ENCODE measurements around the gene FAM228B. TPM values are rescaled to one million over a fixed set of nuclear protein-coding genes. Genes with fewer than 3 reads are reported as not detected.
"Not testable (repeated sequence)": the region's sequence is repeated elsewhere in the genome, so short reads cannot be mapped to it uniquely, and the experiment has no call there.

Gene FAM228B
- total RNA-seq, 1 donor from 2014 or later = 9.7 TPM

- DNase-seq (ENCODE audit: low read depth) (no peak), FAIRE-seq (no peak)
- Mint-ChIP-seq H3K9me3 (ENCODE audit: unreplicated experiment) (peaks cover 11% of the 10 kb centered on the region), H3K27me3 (ENCODE audit: low read depth, unreplicated experiment) (peaks cover 9% of the 10 kb centered on the region), H3K27ac (ENCODE audit: unreplicated experiment) (peak overlapping the region; percentile 19), H3K4me3 (ENCODE audit: unreplicated experiment) (no peak overlapping the region), H3K4me1 (ENCODE audit: low read depth, unreplicated experiment) (peaks cover 10% of the 10 kb centered on the region), H3K36me3 (ENCODE audit: low read depth, unreplicated experiment) (peaks cover 5% of the 10 kb centered on the region)
- Histone ChIP-seq H2AFZ (ENCODE audit: low read depth, low read length) (no peak overlapping the region), H3K9me3 (ENCODE audit: insufficient read depth, low read depth, low read length) (no peaks in the 10 kb centered on the region), H3K36me3 (ENCODE audit: insufficient read depth, low read length) (no peaks in the 10 kb centered on the region), H3K9ac (ENCODE audit: low read length) (no peak overlapping the region), H3K4me1 (ENCODE audit: insufficient read depth, low read length) (no peaks in the 10 kb centered on the region), H3K4me3 (ENCODE audit: insufficient read depth, low read depth, low read length) (no peak overlapping the region), H4K20me1 (ENCODE audit: insufficient read depth, low read length) (no peaks in the 10 kb centered on the region), H3K27me3 (ENCODE audit: insufficient read depth, low read length) (no peaks in the 10 kb centered on the region), H3K27ac (ENCODE audit: low read depth, low read length) (no peak overlapping the region), H3K79me2 (ENCODE audit: insufficient read depth, low read length) (no peaks in the 10 kb centered on the region), H3K4me2 (ENCODE audit: low read length) (no peak overlapping the region)
- TF ChIP-seq EZH2 (IDR thresholded peaks at IDR 0.05; ENCODE audit: insufficient read depth, low read length) = no peak
- no peak for TF ChIP-seq CTCF (IDR thresholded peaks at IDR 0.05; ENCODE audit: insufficient read depth, low read depth, low read length)
Measured at GRCh38 chr2:24191848-24192247, 68.6 kb downstream of the FAM228B start.

GRCh38 chr2:24197213-24197612 lies 73.9 kb downstream of the FAM228B start:
- not testable (repeated sequence) for H3K27me3 Mint-ChIP-seq (ENCODE audit: low read depth, unreplicated experiment); H3K27ac ChIP-seq (ENCODE audit: low read depth, low read length); H2AFZ ChIP-seq (ENCODE audit: low read depth, low read length); H3K4me3 ChIP-seq (ENCODE audit: insufficient read depth, low read depth, low read length); DNase-seq (ENCODE audit: low read depth); H3K27ac Mint-ChIP-seq (ENCODE audit: unreplicated experiment); H4K20me1 ChIP-seq (ENCODE audit: insufficient read depth, low read length); H3K79me2 ChIP-seq (ENCODE audit: insufficient read depth, low read length); H3K4me1 ChIP-seq (ENCODE audit: insufficient read depth, low read length); H3K27me3 ChIP-seq (ENCODE audit: insufficient read depth, low read length); H3K4me2 ChIP-seq (ENCODE audit: low read length); H3K36me3 ChIP-seq (ENCODE audit: insufficient read depth, low read length); H3K9me3 Mint-ChIP-seq (ENCODE audit: unreplicated experiment); H3K4me3 Mint-ChIP-seq (ENCODE audit: unreplicated experiment); H3K9ac ChIP-seq (ENCODE audit: low read length); H3K9me3 ChIP-seq (ENCODE audit: insufficient read depth, low read depth, low read length); FAIRE-seq
- H3K4me1 Mint-ChIP-seq (ENCODE audit: low read depth, unreplicated experiment) = peaks cover 19% of the 10 kb centered on the region
- H3K36me3 Mint-ChIP-seq (ENCODE audit: low read depth, unreplicated experiment) = peaks cover 17% of the 10 kb centered on the region

- no peak overlapping the region for H3K4me3 ChIP-seq (ENCODE audit: insufficient read depth, low read depth, low read length)
- H3K4me3 Mint-ChIP-seq (ENCODE audit: unreplicated experiment) = peak overlapping the region; percentile 46
- H3K79me2 ChIP-seq (ENCODE audit: insufficient read depth, low read length) = no peaks in the 10 kb centered on the region
- H2AFZ ChIP-seq (ENCODE audit: low read depth, low read length) = no peak overlapping the region
- H3K4me2 ChIP-seq (ENCODE audit: low read length) = no peak overlapping the region
- H3K4me1 ChIP-seq (ENCODE audit: insufficient read depth, low read length) = no peaks in the 10 kb centered on the region
- H3K27ac Mint-ChIP-seq (ENCODE audit: unreplicated experiment) = no peak overlapping the region
- no peaks in the 10 kb centered on the region for H3K9me3 Mint-ChIP-seq (ENCODE audit: unreplicated experiment)
- no peaks in the 10 kb centered on the region for H3K36me3 ChIP-seq (ENCODE audit: insufficient read depth, low read length)
- H3K27me3 ChIP-seq (ENCODE audit: insufficient read depth, low read length) = no peaks in the 10 kb centered on the region
- no peaks in the 10 kb centered on the region for H3K9me3 ChIP-seq (ENCODE audit: insufficient read depth, low read depth, low read length)
- no peak for TF ChIP-seq EZH2 (IDR thresholded peaks at IDR 0.05; ENCODE audit: insufficient read depth, low read length)
- TF ChIP-seq CTCF (IDR thresholded peaks at IDR 0.05; ENCODE audit: insufficient read depth, low read depth, low read length) = no peak
- H3K4me1 Mint-ChIP-seq (ENCODE audit: low read depth, unreplicated experiment) = peaks cover 15% of the 10 kb centered on the region
- DNase-seq (ENCODE audit: low read depth) = peak; percentile 3
- H3K36me3 Mint-ChIP-seq (ENCODE audit: low read depth, unreplicated experiment) = peaks cover 25% of the 10 kb centered on the region
- H4K20me1 ChIP-seq (ENCODE audit: insufficient read depth, low read length) = no peaks in the 10 kb centered on the region
- H3K27ac ChIP-seq (ENCODE audit: low read depth, low read length) = no peak overlapping the region
- FAIRE-seq = no peak
- H3K9ac ChIP-seq (ENCODE audit: low read length) = no peak overlapping the region
- H3K27me3 Mint-ChIP-seq (ENCODE audit: low read depth, unreplicated experiment) = no peaks in the 10 kb centered on the region
Measured at GRCh38 chr2:24199968-24200590, 76.8 kb downstream of the FAM228B start.
